HEK293T (cell line): ENCODE results near the gene LIPN.

Experiments
- CTCF ChIA-PET: fragments of 350-600 bp; formaldehyde crosslinking; extraction: SDS; loops from one replicate; lab custom pipeline; 2021; ENCODE audit warnings: antibody characterized with exemption, inconsistent platforms; lab: Yijun Ruan, JAX
- POLR2A ChIA-PET: fragments of 350-600 bp; formaldehyde crosslinking; extraction: SDS; loops from one replicate; lab custom pipeline; 2020; ENCODE audit warnings: antibody characterized with exemption, inconsistent platforms; lab: Yijun Ruan, JAX
- DNase-seq: peaks from one replicate; pipeline ENCODE4 v3.0.0; 2012; ENCODE audit warnings: mixed read lengths; ENCODE audit errors: extremely low spot score
- ARNT ChIP-seq: fragments of 450-650 bp; IDR thresholded peaks from 2 replicates; pipeline ENCODE4 v1.6.1; 2017; ENCODE audit warnings: mild to moderate bottlenecking
- BHLHE40 ChIP-seq: fragments of 450-650 bp; IDR thresholded peaks from 2 replicates; pipeline ENCODE4 v1.6.1; 2016; ENCODE audit warnings: mild to moderate bottlenecking, moderate library complexity, borderline replicate concordance
- CTBP1 ChIP-seq: fragments of 450-650 bp; IDR thresholded peaks from 2 replicates; pipeline ENCODE4 v1.6.1; 2016; ENCODE audit warnings: borderline replicate concordance
- ELF4 ChIP-seq: fragments of 450-650 bp; IDR thresholded peaks from 2 replicates; pipeline ENCODE4 v1.6.1; 2017; ENCODE audit warnings: antibody characterized with exemption
- FOXA1 ChIP-seq: fragments of 450-650 bp; IDR thresholded peaks from 2 replicates; pipeline ENCODE4 v1.6.1; 2016; ENCODE audit warnings: mild to moderate bottlenecking
- FOXK2 ChIP-seq: fragments of 450-650 bp; IDR thresholded peaks from 2 replicates; pipeline ENCODE4 v1.6.1; 2016; ENCODE audit warnings: mild to moderate bottlenecking
- FOXM1 ChIP-seq: fragments of 450-650 bp; IDR thresholded peaks from 2 replicates; pipeline ENCODE4 v1.6.1; 2017; ENCODE audit warnings: mild to moderate bottlenecking, borderline replicate concordance
- HDGF ChIP-seq: fragments of 450-650 bp; IDR thresholded peaks from 2 replicates; pipeline ENCODE4 v1.6.1; 2017; ENCODE audit warnings: antibody characterized with exemption, borderline replicate concordance
- L3MBTL2 ChIP-seq: fragments of 450-650 bp; conservative IDR thresholded peaks from 2 replicates; pipeline ENCODE4 v1.6.1; 2016; ENCODE audit warnings: mild to moderate bottlenecking
- LEF1 ChIP-seq: fragments of 450-650 bp; IDR thresholded peaks from 2 replicates; pipeline ENCODE4 v1.6.1; 2017; ENCODE audit warnings: mild to moderate bottlenecking, borderline replicate concordance
- NFRKB ChIP-seq: fragments of 450-650 bp; IDR thresholded peaks from 2 replicates; pipeline ENCODE4 v1.6.1; 2016; ENCODE audit warnings: mild to moderate bottlenecking, moderate library complexity
- PKNOX1 ChIP-seq: fragments of 450-650 bp; IDR thresholded peaks from 2 replicates; pipeline ENCODE4 v1.6.1; 2016
- SP1 ChIP-seq: fragments of 450-650 bp; IDR thresholded peaks from 2 replicates; pipeline ENCODE4 v1.6.1; 2017
- SUZ12 ChIP-seq: fragments of 450-650 bp; IDR thresholded peaks from 2 replicates; pipeline ENCODE4 v1.6.1; 2016; ENCODE audit warnings: mild to moderate bottlenecking
- TARDBP ChIP-seq: fragments of 450-650 bp; IDR thresholded peaks from 2 replicates; pipeline ENCODE4 v1.6.1; 2016
- ZNF384 ChIP-seq: fragments of 450-650 bp; IDR thresholded peaks from 2 replicates; pipeline ENCODE4 v1.6.1; 2016

LIPN gene

GRCh38 chr10:88765816-88766215 is 6.0 kb downstream of the LIPN start:
- POLR2A ChIA-PET, result no interaction called here
- DNase-seq, result no peak
- TF ChIP-seq FOXK2, result no peak
- TF ChIP-seq LEF1, result no peak
- no peak for TF ChIP-seq L3MBTL2
- no peak for TF ChIP-seq BHLHE40
- CTCF ChIA-PET, result no interaction called here

- no peak for DNase-seq
- TF ChIP-seq BHLHE40 (no peak), L3MBTL2 (no peak), PKNOX1 (no peak), ELF4 (no peak), ARNT (no peak), FOXM1 (no peak)
- ChIA-PET POLR2A (no interaction called here), CTCF (no interaction called here)
Observed at GRCh38 chr10:88769384-88769783, 9.6 kb downstream of the LIPN start.

GRCh38 chr10:88781206-88781605 is 21.4 kb downstream of the LIPN start:
- CTCF ChIA-PET, result no interaction called here
- no peak for DNase-seq
- TF ChIP-seq L3MBTL2 (no peak), SUZ12 (no peak), LEF1 (no peak)
- POLR2A ChIA-PET, result no interaction called here

- ChIA-PET POLR2A (no interaction called here), CTCF (no interaction called here)
- TF ChIP-seq CTBP1 (no peak), NFRKB (no peak), FOXA1 (no peak), FOXM1 (no peak), FOXK2 (no peak)
- DNase-seq, result no peak
Observed at GRCh38 chr10:88782222-88782621, 22.4 kb downstream of the LIPN start.

- CTCF ChIA-PET, result no interaction called here
Observed at GRCh38 chr10:88783724-88784123, 23.9 kb downstream of the LIPN start.

GRCh38 chr10:88786032-88786770 is 26.4 kb downstream of the LIPN start:
- DNase-seq, result no peak
- POLR2A ChIA-PET, result no interaction called here
- no peak for TF ChIP-seq TARDBP
- TF ChIP-seq CTBP1, result no peak
- TF ChIP-seq ELF4, result no peak
- TF ChIP-seq PKNOX1, result no peak
- TF ChIP-seq LEF1, result no peak
- TF ChIP-seq SP1, result no peak
- TF ChIP-seq ARNT, result no peak
- no peak for TF ChIP-seq NFRKB
- TF ChIP-seq HDGF, result no peak
- no peak for TF ChIP-seq FOXM1
- TF ChIP-seq FOXK2, result no peak
- no peak for TF ChIP-seq FOXA1
- no peak for TF ChIP-seq SUZ12
- CTCF ChIA-PET, result no interaction called here

More at GRCh38 chr10:88783724-88784123, 23.9 kb downstream of the LIPN start:
- no peak for DNase-seq
- no peak for TF ChIP-seq HDGF
- TF ChIP-seq ELF4, result no peak
- TF ChIP-seq FOXK2, result no peak
- no peak for TF ChIP-seq BHLHE40
- TF ChIP-seq TARDBP, result no peak
- no peak for TF ChIP-seq ZNF384
- no peak for TF ChIP-seq ARNT
- POLR2A ChIA-PET, result no interaction called here

- DNase-seq, result no peak
- ChIA-PET POLR2A (interaction anchor here (0.5 to 0.6 kb wide), 2 partner anchors 10 to 96 kb away, joined by 3 read pairs; no protein-coding TSS in a partner anchor), CTCF (no interaction called here)
- TF ChIP-seq TARDBP, result no peak
- no peak for TF ChIP-seq SUZ12
- no peak for TF ChIP-seq L3MBTL2
- no peak for TF ChIP-seq HDGF
Observed at GRCh38 chr10:88787463-88787862, 27.6 kb downstream of the LIPN start.

GRCh38 chr10:88788924-88789323 is 29.1 kb downstream of the LIPN start:
- TF ChIP-seq LEF1, result no peak
- no peak for TF ChIP-seq SUZ12
- no peak for TF ChIP-seq NFRKB
- no peak for TF ChIP-seq ELF4
- TF ChIP-seq FOXA1, result no peak
- TF ChIP-seq ARNT, result no peak
- ChIA-PET POLR2A (no interaction called here), CTCF (no interaction called here)
- no peak for DNase-seq
